IMR-90 (cell line): ENCODE data around the gene SPATA13. TPM values are rescaled to one million over a fixed set of nuclear protein-coding genes. Genes with fewer than 3 reads are reported as not detected.

Source experiments
- ATAC-seq: fragments of 200-7000 bp; cut with Tn5 transposase; 2 replicates; pipeline ENCODE4 v1.9.1; 2020; ENCODE audit warnings: low read depth, mild to moderate bottlenecking, moderate library complexity
- BruUV-seq: library from RNA; stranded (reverse); fragments of 400-500 nt; replicated peaks from 2 replicates; lab custom pipeline; 2021; lab: Mats Ljungman, UMichigan
- CTCF ChIA-PET: fragments of 300-600 bp; formaldehyde crosslinking; extraction: SDS; loops from one replicate; lab custom pipeline; 2021; ENCODE audit warnings: antibody characterized with exemption; lab: Yijun Ruan, JAX
- POLR2A ChIA-PET: fragments of 300-600 bp; sonication (Branson Sonifier 250); formaldehyde crosslinking; loops from one replicate; lab custom pipeline; 2022; ENCODE audit warnings: antibody characterized with exemption; ENCODE audit not compliant: unreplicated experiment; lab: Charles Lee
- DNase-seq: peaks from one replicate; pipeline ENCODE4 v3.0.0; 2013
- H2AFZ ChIP-seq: replicated peaks from 2 replicates; pipeline ENCODE3; 2013; ENCODE audit warnings: low read length, mild to moderate bottlenecking; ENCODE audit not compliant: poor library complexity
- H2AK5ac ChIP-seq: 2 replicates; pipeline ENCODE4 v1.6.1; 2013; ENCODE audit warnings: low read depth, low read length, inconsistent platforms
- H2AK9ac ChIP-seq: replicated peaks from 2 replicates; pipeline ENCODE3; 2013; ENCODE audit warnings: mild to moderate bottlenecking, low read depth, low read length, moderate library complexity; ENCODE audit not compliant: poor library complexity
- H2BK120ac ChIP-seq: 2 replicates; pipeline ENCODE4 v1.6.1; 2013; ENCODE audit warnings: low read depth, low read length, inconsistent platforms
- H2BK15ac ChIP-seq: 3 replicates; pipeline ENCODE4 v1.6.1; 2013; ENCODE audit warnings: low read depth, low read length, inconsistent platforms
- H2BK20ac ChIP-seq: 2 replicates; pipeline ENCODE4 v1.6.1; 2013; ENCODE audit warnings: low read depth, mild to moderate bottlenecking, inconsistent platforms, low read length, moderate library complexity
- H2BK5ac ChIP-seq: 2 replicates; pipeline ENCODE4 v1.6.1; 2013; ENCODE audit warnings: mild to moderate bottlenecking, low read depth, low read length, inconsistent platforms; ENCODE audit not compliant: poor library complexity, severe bottlenecking
- H3K14ac ChIP-seq: replicated peaks from 2 replicates; pipeline ENCODE4 v1.6.1; 2013; ENCODE audit warnings: low read depth, low read length, inconsistent platforms
- H3K18ac ChIP-seq: 2 replicates; pipeline ENCODE4 v1.6.1; 2013; ENCODE audit warnings: low read depth, low read length, control low read depth
- H3K23ac ChIP-seq: 2 replicates; pipeline ENCODE4 v1.6.1; 2013; ENCODE audit warnings: low read depth, low read length, inconsistent platforms
- H3K27ac ChIP-seq: 2 replicates; pipeline ENCODE4 v1.5.1; 2013; ENCODE audit warnings: mild to moderate bottlenecking, control low read depth, low read length; ENCODE audit not compliant: insufficient read depth
- H3K27me3 ChIP-seq: 2 replicates; pipeline ENCODE4 v1.6.1; 2013; ENCODE audit warnings: low read length; ENCODE audit not compliant: control insufficient read depth, insufficient read depth
- H3K36me3 ChIP-seq: 2 replicates; pipeline ENCODE4 v1.6.1; 2013; ENCODE audit warnings: low read length, mixed read lengths; ENCODE audit not compliant: control insufficient read depth, insufficient read depth
- H3K4ac ChIP-seq: 2 replicates; pipeline ENCODE4 v1.6.1; 2013; ENCODE audit warnings: low read depth, low read length, inconsistent platforms
- H3K4me1 ChIP-seq: 2 replicates; pipeline ENCODE4 v1.6.1; 2013; ENCODE audit warnings: low read length, mixed read lengths; ENCODE audit not compliant: control insufficient read depth, insufficient read depth
- H3K4me2 ChIP-seq: 2 replicates; pipeline ENCODE4 v1.6.1; 2013; ENCODE audit warnings: low read depth, mild to moderate bottlenecking, control low read depth, low read length, moderate library complexity
- H3K4me3 ChIP-seq: 2 replicates; pipeline ENCODE4 v1.5.1; 2013; ENCODE audit warnings: low read depth, mild to moderate bottlenecking, control low read depth, low read length, moderate library complexity; ENCODE audit not compliant: insufficient read depth
- H3K56ac ChIP-seq: 2 replicates; pipeline ENCODE4 v1.6.1; 2013; ENCODE audit warnings: low read length, inconsistent platforms; ENCODE audit not compliant: insufficient read depth; ENCODE audit errors: extremely low read depth
- H3K79me1 ChIP-seq, 2 experiments: 2 replicates each; pipeline ENCODE4 v1.6.1; 2013; ENCODE audit warnings: low read length in 2 of 2, inconsistent platforms in 1 of 2, low read depth in 1 of 2
- H3K9ac ChIP-seq: 2 replicates; pipeline ENCODE4 v1.6.1; 2013; ENCODE audit warnings: low read depth, low read length, control low read depth
- H3K9me1 ChIP-seq: 2 replicates; pipeline ENCODE4 v1.6.1; 2013; ENCODE audit warnings: low read length, inconsistent platforms; ENCODE audit not compliant: insufficient read depth
- H3K9me3 ChIP-seq: 2 replicates; pipeline ENCODE4 v1.6.1; 2013; ENCODE audit warnings: low read length; ENCODE audit not compliant: control insufficient read depth, insufficient read depth
- H4K20me1 ChIP-seq: 2 replicates; pipeline ENCODE4 v1.6.1; 2013; ENCODE audit warnings: low read length, inconsistent platforms; ENCODE audit not compliant: insufficient read depth
- H4K5ac ChIP-seq: 2 replicates; pipeline ENCODE4 v1.6.1; 2013; ENCODE audit warnings: mild to moderate bottlenecking, low read depth, low read length, control low read depth
- H4K8ac ChIP-seq, 2 experiments: 2 replicates each; pipeline ENCODE4 v1.6.1; 2013; ENCODE audit warnings: low read depth in 2 of 2, low read length in 2 of 2, control low read depth in 1 of 2, inconsistent platforms in 1 of 2
- H4K91ac ChIP-seq: 2 replicates; pipeline ENCODE4 v1.6.1; 2013; ENCODE audit warnings: low read depth, low read length, inconsistent platforms; ENCODE audit not compliant: insufficient read depth
- BHLHE40 ChIP-seq: fragments of 150-350 bp; IDR thresholded peaks from 2 replicates; pipeline ENCODE4 v1.6.1; 2016; ENCODE audit warnings: mild to moderate bottlenecking, low read depth, low read length
- CEBPB ChIP-seq: IDR thresholded peaks from 2 replicates; pipeline ENCODE4 v1.6.1; 2012; ENCODE audit warnings: low read depth, low read length, improper control_type of control experiment
- ELK1 ChIP-seq: fragments of 150-350 bp; IDR thresholded peaks from 2 replicates; pipeline ENCODE4 v1.6.1; 2016; ENCODE audit warnings: low read depth, mild to moderate bottlenecking, low read length, moderate library complexity, borderline replicate concordance
- FOS ChIP-seq: fragments of 150-350 bp; IDR thresholded peaks from 2 replicates; pipeline ENCODE4 v1.6.1; 2016; ENCODE audit warnings: low read depth, low read length
- MAFK ChIP-seq: IDR thresholded peaks from 2 replicates; pipeline ENCODE4 v1.6.1; 2012; ENCODE audit warnings: low read depth, low read length, improper control_type of control experiment
- MAZ ChIP-seq: IDR thresholded peaks from 2 replicates; pipeline ENCODE4 v1.6.1; 2012; ENCODE audit warnings: low read depth, mild to moderate bottlenecking, low read length, improper control_type of control experiment, moderate library complexity, borderline replicate concordance
- MXI1 ChIP-seq: IDR thresholded peaks from 2 replicates; pipeline ENCODE4 v1.6.1; 2012; ENCODE audit warnings: low read depth, mild to moderate bottlenecking, low read length, moderate library complexity, borderline replicate concordance
- NFE2L2 ChIP-seq: fragments of 150-350 bp; IDR thresholded peaks from 2 replicates; pipeline ENCODE4 v1.6.1; 2016; ENCODE audit warnings: low read depth, mild to moderate bottlenecking, low read length
- POLR2A ChIP-seq: IDR thresholded peaks from 2 replicates; pipeline ENCODE4 v1.6.1; 2012; ENCODE audit warnings: mild to moderate bottlenecking, low read depth, low read length
- RAD21 ChIP-seq: IDR thresholded peaks from 2 replicates; pipeline ENCODE4 v1.6.1; 2012; ENCODE audit warnings: low read length, improper control_type of control experiment
- RCOR1 ChIP-seq: IDR thresholded peaks from 2 replicates; pipeline ENCODE4 v1.6.1; 2012; ENCODE audit warnings: mild to moderate bottlenecking, low read length, improper control_type of control experiment; ENCODE audit not compliant: insufficient replicate concordance
- RFX5 ChIP-seq: IDR thresholded peaks from 2 replicates; pipeline ENCODE4 v1.8.0; 2012; ENCODE audit warnings: low read depth, mild to moderate bottlenecking, low read length, moderate library complexity
- SMC3 ChIP-seq: fragments of 150-350 bp; IDR thresholded peaks from 2 replicates; pipeline ENCODE4 v1.6.1; 2016; ENCODE audit warnings: low read depth, mild to moderate bottlenecking, antibody characterized with exemption, low read length, moderate library complexity
- USF2 ChIP-seq: fragments of 150-350 bp; IDR thresholded peaks from 2 replicates; pipeline ENCODE4 v1.6.1; 2017; ENCODE audit warnings: mild to moderate bottlenecking, antibody characterized with exemption, low read length, low read depth
- WGBS, 2 experiments: methylation state at CpG; one replicate each; pipeline versions ENCODE4 v1.1.5 to v1.1.7; 2013; ENCODE audit warnings: missing lambda C conversion rate in 2 of 2; ENCODE audit not compliant: insufficient read length in 1 of 2; ENCODE audit errors: extremely low coverage in 2 of 2; 5-methylcytosine and 5-hydroxymethylcytosine counted together
- dilution Hi-C: fragments of 300-500 bp; cut with HindIII; formaldehyde crosslinking; loops from one replicate; pipeline ENCODE4 v1.14.3; 2018; ENCODE audit warnings: low sequenced_read_pairs; ENCODE audit not compliant: unreplicated experiment
- in situ Hi-C: fragments of 300-500 bp; cut with MboI; formaldehyde crosslinking; loops from 3 replicates; pipeline ENCODE4 v1.14.3; 2019; ENCODE audit warnings: low sequenced_read_pairs, inconsistent platforms, mixed read lengths
- intact Hi-C: fragments of 100-400 bp; cut with micrococcal nuclease; formaldehyde crosslinking; loops from 2 replicates; pipeline ENCODE4 v1.10.0; 2022
- polyA plus RNA-seq, 3 experiments: library from polyadenylated mRNA; depleted of rRNA; stranded (reverse); fragments of >200 nt; gene quantifications; 2 replicates each; pipeline ENCODE4 v1.2.3, GENCODE V29; 2012; ENCODE audit warnings: low replicate concordance in 1 of 3
- total RNA-seq: library from RNA; depleted of rRNA; stranded (reverse); fragments of >200 nt; gene quantifications from 2 replicates; pipeline ENCODE4 v1.2.3, GENCODE V29; 2012

SPATA13 gene
- total and polyA plus RNA-seq, 2 of the 4 experiments (the other 2 are of a cell fraction): 10.5 to 12.5 TPM

GRCh38 chr13:24237356-24237755 lies 76.8 kb downstream of the SPATA13 start:
- Histone ChIP-seq H4K91ac (no peak overlapping the region), H3K23ac (no peak overlapping the region), H3K4me2 (no peak overlapping the region), H3K36me3 (no peaks in the 10 kb centered on the region), H2BK15ac (no peak overlapping the region), H4K20me1 (peaks cover 11% of the 10 kb centered on the region), H3K56ac (no peak overlapping the region), H3K27me3 (no peaks in the 10 kb centered on the region), H3K9ac (no peak overlapping the region), H3K4me1 (peaks cover 8% of the 10 kb centered on the region; the same call in 1 of the 2 replicates), H3K18ac (no peak overlapping the region), H3K4me3 (no peak overlapping the region), H3K9me3 (no peaks in the 10 kb centered on the region), H2AFZ (no peak overlapping the region), H2BK20ac (no peak overlapping the region), H3K27ac (no peak overlapping the region), H4K5ac (no peak overlapping the region), H2AK5ac (no peak overlapping the region), H3K4ac (no peak overlapping the region), H2BK5ac (no peak overlapping the region), H2AK9ac (no peak overlapping the region), H3K14ac (no peak overlapping the region), H2BK120ac (no peak overlapping the region), H3K79me1 (peaks cover 25 to 62% of the 10 kb centered on the region in 2 experiments), H4K8ac (no peak overlapping the region), H3K9me1 (peaks cover 20% of the 10 kb centered on the region)
- in situ Hi-C loops: no loop called here
- CTCF ChIA-PET: no interaction called here
- POLR2A ChIA-PET: no interaction called here
- no peak for ATAC-seq
- no CpG with 5 or more reads among the region's 1 CpG for WGBS, 2 experiments
- TF ChIP-seq MAFK (no peak), RCOR1 (no peak), USF2 (no peak), FOS (no peak), POLR2A (no peak), SMC3 (no peak), MXI1 (no peak), NFE2L2 (no peak), BHLHE40 (no peak), MAZ (no peak), ELK1 (no peak), RFX5 (no peak), RAD21 (no peak), CEBPB (no peak)
- no TSS peak for BruUV-seq
- dilution Hi-C loops: no loop called here
- intact Hi-C loops: no loop called here
- no peak for DNase-seq
